ENCODE results near the gene PBRM1. TPM values are rescaled to one million over a fixed set of nuclear protein-coding genes. Genes with fewer than 3 reads are reported as not detected.

The PBRM1 gene
- total and polyA plus RNA-seq, 2 of the 8 experiments (the other 6 are each of a cell fraction or from before 2014, with no cell fraction given) = 19.3 to 65.8 TPM

DNA sequence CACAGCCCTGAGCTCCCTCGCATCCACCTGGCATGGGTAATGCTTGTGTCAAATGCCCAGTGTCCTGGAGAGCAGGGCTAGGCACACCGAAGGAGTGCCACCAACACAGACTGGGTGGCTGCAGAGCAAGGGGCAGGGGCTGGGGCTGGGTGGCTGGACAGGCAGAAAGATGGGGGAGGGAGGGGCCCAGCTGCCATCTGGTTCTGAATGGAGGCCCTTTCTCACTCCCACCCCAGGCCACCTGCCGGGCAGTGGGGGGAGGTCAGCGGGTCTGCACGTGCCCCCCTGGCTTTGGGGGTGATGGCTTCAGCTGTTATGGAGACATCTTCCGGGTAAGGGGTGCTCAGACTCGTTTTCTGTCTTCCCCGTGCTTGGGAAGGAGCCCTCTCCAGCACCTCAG, 173.6 kb downstream of the PBRM1 start:
- Histone ChIP-seq H2BK15ac (ENCODE audit: low read length) (0 out of 2 replicates have a peak overlapping the region, but pooled peaks have one; percentile 61), H3K9me3 (ENCODE audit: insufficient read depth in 2 of 2, low read depth in 1 of 2, low read length in 1 of 2) (no peaks in the 10 kb centered on the region), H4K8ac (ENCODE audit: extremely low read depth, insufficient read depth, low read length) (no peak overlapping the region), H3K18ac (ENCODE audit: extremely low read depth, low read length) (no peak overlapping the region), H2BK5ac (ENCODE audit: low read depth, low read length) (no peak overlapping the region), H4K5ac (ENCODE audit: insufficient read length, low read depth, low read length) (no peak overlapping the region), H2BK20ac (ENCODE audit: low read length) (no peak overlapping the region), H3K27me3 (replicated peaks in 1 of 4; ENCODE audit: control insufficient read depth in 3 of 4, extremely low read depth in 1 of 4, insufficient read depth in 3 of 4, low read length in 3 of 4) (no peaks in the 10 kb centered on the region), H3K4me3 (ENCODE audit: extremely low read depth in 1 of 4, insufficient read depth in 2 of 4, low read depth in 3 of 4, low read length in 4 of 4) (no peak overlapping the region), H3K23ac (ENCODE audit: insufficient read length) (no peak overlapping the region), H3K79me1 (ENCODE audit: low read depth, low read length) (no peaks in the 10 kb centered on the region), H3K4me2 (ENCODE audit: insufficient read depth in 1 of 2, low read depth in 2 of 2, low read length in 2 of 2) (no peak overlapping the region), H3K36me3 (ENCODE audit: control insufficient read depth in 2 of 4, insufficient read depth in 4 of 4, low read length in 3 of 4) (no peaks in the 10 kb centered on the region), H3K9ac (replicated peaks in 1 of 4; ENCODE audit: extremely low read depth in 1 of 4, low read depth in 3 of 4, low read length in 3 of 4) (no peak overlapping the region), H2BK12ac (ENCODE audit: low read depth, low read length) (no peak overlapping the region), H3K4ac (replicated peaks; ENCODE audit: insufficient read length, low read depth, low read length) (no peak overlapping the region), H3K27ac (ENCODE audit: low read depth, low read length) (no peak overlapping the region), H4K20me1 (replicated peaks in 1 of 2; ENCODE audit: control insufficient read depth in 1 of 2, insufficient read depth in 2 of 2, low read length in 2 of 2) (peaks cover 0 to 1% of the 10 kb centered on the region in 2 experiments), H2BK120ac (replicated peaks; ENCODE audit: low read depth, low read length) (no peak overlapping the region), H3K56ac (replicated peaks; ENCODE audit: insufficient read length, low read depth, low read length) (no peak overlapping the region), H4K91ac (replicated peaks; ENCODE audit: insufficient read length, low read length) (no peak overlapping the region), H2AK5ac (ENCODE audit: low read depth, low read length) (no peak overlapping the region), H3K14ac (ENCODE audit: insufficient read length) (no peak overlapping the region), H3K23me2 (ENCODE audit: low read depth, low read length) (no peaks in the 10 kb centered on the region), H2AFZ (ENCODE audit: low read length) (0 out of 2 replicates have a peak overlapping the region, but pooled peaks have one; percentile 3), H3K4me1 (replicated peaks in 1 of 4; ENCODE audit: control insufficient read depth in 3 of 4, insufficient read depth in 4 of 4, low read length in 3 of 4) (peaks cover 0 to 4% (median 0%) of the 10 kb centered on the region in 4 experiments; a peak in 1 of 7 replicates), H3K79me2 (ENCODE audit: control insufficient read depth in 1 of 2, insufficient read depth in 2 of 2, low read length in 2 of 2) (no peaks in the 10 kb centered on the region)
- 83% methylated on average over 8 of the region's 8 CpGs; no CpG with 5 or more reads in 1 of the 2 experiments for WGBS, 2 experiments (ENCODE audit: extremely low coverage in 1 of 2, insufficient coverage in 1 of 2, insufficient read length in 1 of 2, insufficient replicate concordance in 2 of 2, low coverage in 1 of 2, low lambda C conversion rate in 2 of 2, missing lambda C conversion rate in 1 of 2)
- FAIRE-seq (no peak), DNase-seq (ENCODE audit: low read depth in 1 of 2, low spot score in 2 of 2) (no peak)
- ChIA-PET CTCF (ENCODE audit: partially characterized antibody) (interaction anchor here (0.7 to 3.5 kb wide), 9 partner anchors 10 to 105 kb away, joined by 3 to 12 read pairs (median 4); partner anchors contain the start of gene STAB1), POLR2A (ENCODE audit: partially characterized antibody) (interaction anchor here (0.9 to 4.1 kb wide), 7 partner anchors 9 to 29 kb away, joined by 3 to 16 read pairs (median 4); no protein-coding TSS in a partner anchor)
- TF ChIP-seq SRF (IDR thresholded peaks at IDR 0.05; ENCODE audit: low read depth, low read length) = no peak

All from H1 (cell line).